ENCODE results near the gene SGCE.

SGCE gene

DNA sequence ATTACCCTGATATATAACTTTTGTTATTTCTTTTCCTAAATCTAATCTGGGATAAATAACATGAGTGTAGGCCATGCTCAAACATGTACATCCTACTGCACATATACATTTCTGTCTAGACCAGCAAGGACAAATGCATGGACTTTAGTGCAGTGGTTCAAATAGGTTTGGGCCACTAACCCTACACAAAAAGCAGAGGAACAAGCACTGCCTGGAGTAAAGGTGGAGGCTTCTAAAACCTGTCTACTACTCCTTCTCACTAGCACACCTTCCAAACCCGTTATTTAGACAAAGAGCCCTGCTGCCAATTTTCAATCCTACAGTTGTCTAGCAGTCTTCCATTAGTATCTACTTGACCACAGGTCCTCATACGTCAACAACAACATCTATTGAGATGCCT lies 34.8 kb downstream of the SGCE start:
- DNase-seq (ENCODE audit: low spot score): no peak

DNA sequence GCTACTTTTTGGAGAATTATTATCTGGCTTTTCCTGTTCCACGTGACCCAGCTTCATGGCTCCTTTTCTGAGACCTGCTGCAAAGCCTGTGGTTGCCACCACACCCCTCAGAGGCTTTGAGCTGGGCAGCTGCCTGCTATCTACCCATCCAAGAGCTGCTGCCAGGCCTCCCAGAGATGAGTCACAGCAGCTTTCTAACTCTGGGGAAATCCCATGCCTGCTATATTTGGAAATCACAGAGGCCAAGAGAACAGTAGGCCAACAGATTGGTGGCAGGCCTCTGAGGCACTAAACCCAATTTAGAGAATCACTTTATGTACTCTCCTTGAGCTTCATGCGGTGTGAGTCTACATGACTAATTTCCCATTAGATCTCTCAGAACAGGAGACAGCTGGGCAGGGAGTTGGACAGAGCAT lies 35.2 kb downstream of the SGCE start:
- DNase-seq (ENCODE audit: low spot score): peak; percentile 3

DNA sequence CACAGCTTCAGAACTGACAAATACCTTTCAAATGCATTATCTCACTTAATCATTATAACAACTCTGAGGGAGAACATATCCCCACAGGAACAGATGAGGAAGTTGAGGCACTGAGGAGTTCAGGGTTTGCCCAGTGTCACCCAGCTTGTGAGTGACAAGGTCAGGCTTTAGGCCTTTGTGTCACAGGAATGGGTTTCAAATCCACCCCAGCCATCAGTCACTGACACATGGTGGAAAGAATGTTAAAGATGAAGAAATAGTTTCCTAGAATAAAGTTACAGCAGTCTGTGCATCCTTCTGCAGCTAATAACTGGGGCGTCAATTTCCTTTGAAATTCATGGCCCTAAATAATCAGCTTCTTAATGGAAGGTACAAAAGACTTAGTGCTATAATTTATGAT lies 37.8 kb downstream of the SGCE start:
- no peak for DNase-seq (ENCODE audit: low spot score)

DNA sequence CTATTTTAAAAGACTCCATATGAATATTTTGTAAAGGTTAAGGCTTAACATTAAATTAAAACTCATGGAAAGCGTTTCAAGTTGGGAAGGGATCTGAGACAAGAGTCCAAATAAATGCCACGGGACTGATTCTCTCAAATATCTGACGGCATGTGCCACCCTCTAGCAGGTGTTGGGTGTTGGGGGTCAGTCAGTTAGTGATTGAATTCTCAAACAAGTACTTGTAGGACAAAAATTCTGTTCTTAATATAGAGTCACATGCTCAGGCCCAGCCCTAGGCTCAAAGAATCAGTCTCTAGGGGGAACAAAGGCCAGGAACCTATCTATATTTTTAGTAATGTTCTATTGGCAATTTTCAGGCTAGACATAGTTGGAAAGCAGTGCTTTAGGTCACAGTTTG lies 39.1 kb downstream of the SGCE start:
- no peak for DNase-seq (ENCODE audit: low spot score)

DNA sequence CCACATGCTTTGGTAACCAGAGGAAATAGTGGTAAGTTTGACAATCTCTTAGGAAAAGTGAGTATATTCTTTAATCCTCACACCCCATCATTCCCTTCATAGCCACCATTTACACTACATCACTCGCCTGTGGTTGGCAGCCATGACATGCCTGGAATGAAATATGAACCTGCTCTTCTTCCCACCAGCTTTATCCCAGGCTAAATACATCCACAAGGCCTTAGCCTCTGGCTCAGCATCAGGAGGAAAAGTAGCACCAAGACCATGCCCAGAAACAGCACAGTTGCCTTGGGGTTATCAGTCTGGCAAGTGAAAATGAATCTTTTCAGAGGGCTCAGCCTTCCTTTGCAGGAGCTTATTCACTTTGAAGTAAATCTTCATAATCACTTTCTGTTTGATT lies 40.3 kb downstream of the SGCE start:
- no peak for DNase-seq (ENCODE audit: low spot score)

DNA sequence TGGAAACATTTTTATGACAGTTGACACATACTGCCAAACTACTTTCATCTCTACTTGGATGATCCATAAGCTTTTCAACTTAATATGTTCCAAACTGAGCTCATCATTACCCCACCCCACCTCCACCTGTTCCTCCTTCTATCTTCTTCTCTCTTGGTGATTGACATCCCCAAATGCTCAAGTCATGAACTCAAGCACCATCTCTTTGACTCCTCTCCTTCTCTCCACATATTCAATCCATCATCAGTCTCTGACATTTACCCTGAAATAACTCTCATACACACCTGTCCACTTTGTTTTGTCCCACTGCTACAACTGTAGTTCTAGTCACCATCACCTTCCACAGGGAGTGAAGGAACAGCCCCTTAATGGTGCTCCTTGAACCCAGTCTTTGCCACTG lies 43.3 kb downstream of the SGCE start:
- no peak for DNase-seq (ENCODE audit: low spot score)

DNA sequence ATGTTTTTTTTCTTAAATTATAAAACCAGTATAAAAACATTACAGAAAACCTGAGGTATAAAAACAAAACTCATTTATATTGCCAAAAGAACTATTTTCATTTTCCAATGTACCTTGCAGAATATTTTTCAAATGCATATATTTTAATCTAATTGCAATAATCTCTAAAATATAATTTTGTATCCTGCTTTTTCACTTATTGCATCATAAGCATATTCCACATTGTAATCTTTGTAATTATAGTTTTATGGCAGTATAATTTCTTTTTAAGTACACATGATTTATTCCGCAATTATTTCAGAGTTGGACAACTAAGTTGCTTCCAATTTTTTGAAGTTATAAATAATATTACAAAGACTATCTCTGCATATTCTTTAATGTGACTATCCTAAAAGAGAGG lies 43.7 kb downstream of the SGCE start:
- DNase-seq (ENCODE audit: low spot score): no peak

DNA sequence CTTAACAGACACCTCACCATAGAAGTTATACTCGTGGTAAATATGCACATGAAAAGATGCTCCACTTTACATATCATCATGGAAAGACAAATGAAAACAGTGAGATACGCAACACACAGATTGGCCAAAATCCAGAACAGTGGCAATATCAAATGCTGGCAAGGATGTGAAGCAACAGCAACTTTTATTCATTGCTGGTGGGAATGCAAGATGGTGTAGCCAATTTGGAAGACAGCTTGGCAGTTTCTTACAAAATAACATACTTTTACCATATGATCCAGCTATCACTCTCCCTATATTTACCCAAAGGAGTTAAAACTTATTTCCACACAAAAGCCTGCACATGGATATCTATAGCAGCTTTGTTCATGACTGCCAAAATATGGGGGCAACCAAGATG lies 46.4 kb downstream of the SGCE start:
- DNase-seq (ENCODE audit: low spot score): no peak

DNA sequence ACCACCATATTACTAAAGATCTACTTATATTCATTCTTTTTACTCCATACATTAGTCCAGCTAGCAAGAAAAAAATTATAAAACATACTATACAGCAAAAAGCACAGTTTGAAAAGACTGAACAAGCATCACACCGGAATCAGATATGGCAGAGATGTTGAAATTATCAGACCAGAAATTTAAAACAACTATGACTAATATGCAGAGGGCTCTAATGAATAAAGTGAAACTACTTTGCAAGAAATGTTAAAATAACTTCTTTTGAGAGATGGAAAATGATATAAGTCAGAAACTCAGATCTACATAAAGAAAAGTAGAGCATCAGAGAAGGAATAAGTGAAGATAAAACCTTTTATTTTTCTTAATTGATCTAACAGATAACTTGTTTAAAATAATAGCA lies 50.9 kb downstream of the SGCE start:
- DNase-seq (ENCODE audit: low spot score): no peak

DNA sequence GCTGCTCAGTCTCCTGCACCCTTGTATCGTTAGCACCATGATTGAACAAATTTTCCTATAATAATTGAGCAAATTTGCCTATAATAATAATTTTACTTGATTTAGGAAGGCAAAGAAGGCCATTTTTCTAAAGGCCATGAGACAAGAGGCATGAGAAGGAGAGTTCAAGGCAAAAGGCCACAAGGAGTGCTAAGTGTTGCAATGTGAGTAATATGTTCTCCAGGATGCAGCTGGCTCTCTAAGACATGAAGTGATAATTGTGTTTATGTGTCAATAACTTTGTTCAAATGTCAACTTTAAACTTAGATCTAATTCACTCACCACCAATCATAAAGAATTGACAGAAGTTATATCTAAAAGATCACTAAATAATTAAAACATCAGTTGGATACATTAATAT lies 53.8 kb downstream of the SGCE start:
- no peak for DNase-seq (ENCODE audit: low spot score)

DNA sequence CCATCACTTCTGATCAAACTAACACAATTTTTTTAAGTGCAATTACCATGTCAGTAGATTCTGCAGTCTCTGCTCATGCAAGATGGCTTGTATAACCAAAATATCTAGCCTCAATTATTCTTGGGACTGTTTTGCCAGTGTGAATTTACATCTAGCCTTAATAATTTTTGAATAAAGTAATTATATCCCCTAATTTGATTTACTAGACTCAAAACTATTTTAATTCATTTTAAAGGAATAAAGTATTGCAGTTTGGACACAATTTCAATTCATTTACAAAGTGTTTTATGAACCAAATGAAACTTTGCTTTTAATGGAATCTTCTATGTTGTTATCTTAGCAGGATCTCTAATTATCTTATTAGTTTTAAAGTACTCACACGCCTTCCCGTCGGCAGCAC lies 55.7 kb downstream of the SGCE start:
- no peak for DNase-seq (ENCODE audit: low spot score)

DNA sequence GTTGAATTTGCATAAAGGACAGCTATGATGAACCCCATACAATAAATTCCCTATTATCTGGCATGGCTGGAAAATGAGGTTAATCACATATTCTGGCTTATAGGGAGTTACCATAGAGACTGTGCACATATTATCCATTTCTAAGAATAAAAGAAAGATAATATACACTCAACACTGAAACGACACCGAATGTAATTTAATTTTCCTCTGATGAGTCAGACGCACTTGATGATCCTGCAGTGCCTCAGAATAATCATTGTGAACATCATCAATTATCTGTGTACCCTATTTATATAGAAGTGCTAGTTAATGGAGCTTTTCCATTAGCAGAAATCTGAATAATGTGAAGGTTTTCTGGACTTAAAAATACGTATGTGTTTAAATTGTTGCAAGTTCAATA lies 60.2 kb downstream of the SGCE start:
- no peak for DNase-seq (ENCODE audit: low spot score)

DNA sequence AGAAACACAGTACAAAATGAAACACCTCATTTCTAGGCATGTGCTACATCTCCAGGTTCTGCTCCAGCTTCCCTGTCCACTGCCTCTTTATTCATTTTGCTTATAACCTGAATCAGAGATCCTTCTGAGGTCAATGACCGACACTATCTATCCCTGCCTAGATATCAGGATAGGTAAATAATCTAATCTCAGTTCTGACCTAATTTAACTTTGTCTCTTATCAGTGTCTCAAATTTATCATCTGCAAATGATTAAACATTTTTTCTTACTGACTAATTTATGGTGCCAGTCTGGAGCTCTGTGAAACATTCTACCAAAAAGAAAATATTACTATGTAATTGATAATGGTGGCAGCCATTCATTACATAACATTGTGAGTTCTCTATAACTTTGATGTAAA lies 61.1 kb downstream of the SGCE start:
- DNase-seq (ENCODE audit: low spot score): no peak

DNA sequence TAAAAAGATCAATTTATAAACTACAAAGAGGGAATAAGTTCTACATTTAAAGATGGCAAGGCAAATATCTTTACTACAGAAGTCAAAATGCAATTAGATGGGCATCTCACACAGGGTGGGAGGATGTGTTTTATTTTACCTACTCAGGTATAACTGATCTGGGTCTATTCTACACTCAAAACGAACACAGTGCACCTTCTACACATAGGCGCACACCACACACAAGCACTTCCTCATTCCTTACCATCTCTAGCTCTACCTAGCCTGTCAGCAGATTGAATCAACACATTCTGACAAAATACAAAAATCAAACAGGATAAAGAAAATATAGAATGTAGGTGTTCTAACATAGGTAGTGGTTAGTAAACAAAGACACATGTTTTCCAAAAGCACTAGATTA lies 64.8 kb downstream of the SGCE start:
- peak; percentile 30 for DNase-seq (ENCODE audit: low spot score)

DNA sequence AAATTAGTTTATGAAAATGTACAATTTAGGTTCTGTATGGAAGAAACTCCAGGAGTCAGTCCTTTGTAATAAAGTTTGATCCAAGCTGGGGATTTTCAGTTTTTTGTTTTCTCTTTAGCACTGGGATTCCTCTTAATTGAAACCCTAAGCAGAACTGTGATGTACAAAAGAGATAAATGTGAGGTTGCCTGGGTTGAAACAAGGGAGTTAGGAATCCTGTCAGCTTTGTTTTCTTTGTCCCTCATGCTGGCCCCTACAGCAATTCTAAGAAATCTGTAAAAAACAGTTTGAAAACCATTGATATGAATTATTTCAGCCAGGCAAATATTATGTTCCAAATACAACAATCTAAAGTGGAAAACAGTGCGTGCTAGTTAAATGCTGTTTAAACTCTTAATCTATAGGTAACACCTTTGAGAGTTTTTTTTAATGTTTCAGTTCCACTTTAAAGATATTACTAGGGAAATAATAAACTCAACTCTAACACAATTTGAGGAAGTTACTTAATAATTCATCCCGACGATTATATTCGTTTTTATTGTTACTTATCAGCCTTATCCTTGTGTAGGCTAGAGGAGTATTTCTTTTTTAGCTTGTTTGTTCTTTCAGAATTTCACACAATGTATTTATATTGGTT lies 65.3 kb downstream of the SGCE start:
- DNase-seq (ENCODE audit: low spot score): peak; percentile 11

DNA sequence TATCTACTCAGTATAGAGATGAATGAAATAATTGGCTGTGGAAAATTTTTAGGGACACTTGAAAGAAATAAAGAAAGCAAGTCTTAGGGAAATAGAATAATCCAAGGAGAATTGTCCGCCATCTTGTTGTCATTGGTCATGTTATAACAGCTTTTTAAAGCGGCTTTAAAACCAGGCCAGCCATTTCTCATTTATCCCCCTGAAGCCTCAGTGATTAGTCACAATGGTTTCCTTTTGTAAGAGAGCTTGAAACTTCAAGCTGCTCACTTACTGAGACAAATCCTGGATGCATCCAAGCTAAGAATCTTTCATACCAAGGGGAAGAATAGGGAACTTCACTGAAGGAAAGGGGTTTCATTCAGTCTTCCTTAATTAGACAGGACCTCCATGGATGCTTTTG lies 67.9 kb downstream of the SGCE start:
- DNase-seq (ENCODE audit: low spot score): no peak

DNA sequence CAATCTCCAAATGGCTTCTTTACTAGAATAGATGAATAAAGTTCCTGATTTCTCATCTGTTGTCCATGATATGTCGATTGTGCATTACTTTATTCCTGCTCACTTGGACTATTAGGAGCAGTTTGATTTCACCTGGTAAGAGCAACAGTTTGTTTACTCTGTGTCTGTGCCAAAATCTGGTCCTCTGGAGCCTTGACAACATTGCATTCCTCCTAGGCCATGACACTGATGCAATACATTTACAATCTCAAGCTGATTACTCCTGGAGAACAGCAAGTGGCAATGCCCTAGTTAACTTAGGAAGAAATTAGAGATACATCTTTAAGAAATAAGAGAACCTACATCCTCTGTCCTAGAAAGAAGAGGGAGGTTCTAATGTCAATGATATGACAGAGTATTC lies 71.8 kb downstream of the SGCE start:
- no peak for DNase-seq (ENCODE audit: low spot score)

DNA sequence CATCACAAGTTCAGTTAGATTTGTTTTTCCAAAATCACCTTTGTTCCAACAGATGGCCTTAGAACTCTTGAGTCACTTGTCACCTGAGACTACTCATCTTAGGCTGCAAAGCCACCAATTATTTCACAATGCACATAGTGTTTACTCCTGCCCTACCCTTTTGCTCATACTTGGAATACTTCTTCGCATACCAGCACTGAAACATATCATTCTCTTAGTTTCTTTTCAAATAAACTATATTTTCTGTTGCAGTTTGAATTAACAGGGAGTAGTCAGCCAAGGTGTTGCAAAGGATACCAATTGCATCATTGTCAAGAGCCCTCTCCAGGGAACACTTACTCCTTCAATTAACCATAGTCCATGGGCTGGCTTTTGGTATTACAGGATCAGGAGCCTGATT lies 75.3 kb downstream of the SGCE start:
- DNase-seq (ENCODE audit: low spot score): no peak

DNA sequence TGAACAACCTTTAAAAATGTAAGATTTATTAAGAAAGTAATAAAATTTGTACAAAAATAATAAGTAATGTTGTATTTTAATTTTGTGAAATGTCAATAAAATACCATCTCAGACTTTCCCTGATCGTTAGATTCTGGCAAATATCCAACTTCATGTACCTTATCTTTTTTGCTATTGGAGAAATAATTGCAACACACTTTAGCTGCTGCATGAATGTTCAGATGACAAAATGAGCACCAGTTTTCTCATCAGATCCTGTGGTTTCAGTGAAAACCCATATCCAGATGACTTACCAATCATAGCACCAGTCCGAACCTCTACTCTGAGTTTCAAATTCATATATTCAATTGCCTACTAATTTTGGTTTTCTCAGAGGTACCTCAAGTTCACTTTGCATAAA lies 76.5 kb downstream of the SGCE start:
- no peak for DNase-seq (ENCODE audit: low spot score)

DNA sequence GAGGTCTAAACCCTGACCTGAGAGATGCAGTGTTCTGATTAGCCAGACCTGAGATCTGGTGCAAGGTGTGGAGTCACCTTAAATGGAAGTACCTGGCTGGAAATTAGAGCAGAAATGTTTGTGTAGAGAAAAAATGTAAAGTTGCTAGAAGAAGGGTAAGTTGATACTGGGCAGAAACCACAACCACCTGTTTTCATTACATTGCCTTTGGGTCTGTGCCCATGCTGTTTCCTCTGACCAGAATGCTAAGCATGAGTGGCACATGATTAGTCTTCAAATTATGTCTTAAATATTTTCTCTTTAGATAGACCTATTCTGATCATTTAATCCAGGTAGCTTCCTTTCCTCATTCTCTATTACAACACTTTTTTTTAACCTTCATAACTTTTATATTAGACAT lies 77.3 kb downstream of the SGCE start:
- DNase-seq (ENCODE audit: low spot score): no peak

DNA sequence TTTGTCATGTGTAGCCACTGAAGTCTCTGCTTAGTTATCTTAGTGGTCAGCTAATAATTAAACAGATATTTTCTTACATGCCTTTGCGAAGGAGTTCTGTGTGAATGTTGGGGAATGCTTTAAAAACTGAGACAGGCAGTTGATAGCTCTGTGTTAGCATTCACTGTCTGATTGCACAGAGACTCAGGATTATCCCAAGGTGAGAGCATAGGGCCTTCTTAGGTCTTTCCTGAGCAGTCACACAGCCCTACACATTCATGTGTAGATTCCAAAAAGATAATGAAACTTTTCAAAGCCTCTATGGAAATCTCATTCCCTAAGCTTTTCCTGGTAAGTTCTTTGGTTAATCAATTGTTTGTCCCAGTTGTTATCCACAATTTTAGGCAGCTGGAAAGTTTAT lies 78.6 kb downstream of the SGCE start:
- DNase-seq (ENCODE audit: low spot score): no peak

DNA sequence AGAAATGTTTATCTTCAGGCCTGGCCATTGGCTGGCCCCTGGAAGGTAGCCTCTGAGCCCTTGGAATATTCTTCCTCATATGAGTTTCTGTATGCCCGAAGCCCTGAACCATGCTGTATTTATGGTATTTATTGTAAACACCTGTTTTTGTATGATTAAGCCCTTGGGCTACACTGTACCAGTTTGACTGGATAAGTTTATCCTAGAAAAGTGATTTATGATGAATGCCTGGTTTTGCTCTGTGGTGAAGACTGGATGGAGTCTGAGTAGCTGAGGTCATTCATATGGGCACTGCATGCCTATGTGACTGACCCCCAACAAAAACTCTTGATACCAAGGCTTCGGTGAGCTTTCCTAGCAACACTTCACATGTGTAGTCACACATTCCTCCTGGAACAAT lies 79.6 kb downstream of the SGCE start:
- no peak for DNase-seq (ENCODE audit: low spot score)

DNA sequence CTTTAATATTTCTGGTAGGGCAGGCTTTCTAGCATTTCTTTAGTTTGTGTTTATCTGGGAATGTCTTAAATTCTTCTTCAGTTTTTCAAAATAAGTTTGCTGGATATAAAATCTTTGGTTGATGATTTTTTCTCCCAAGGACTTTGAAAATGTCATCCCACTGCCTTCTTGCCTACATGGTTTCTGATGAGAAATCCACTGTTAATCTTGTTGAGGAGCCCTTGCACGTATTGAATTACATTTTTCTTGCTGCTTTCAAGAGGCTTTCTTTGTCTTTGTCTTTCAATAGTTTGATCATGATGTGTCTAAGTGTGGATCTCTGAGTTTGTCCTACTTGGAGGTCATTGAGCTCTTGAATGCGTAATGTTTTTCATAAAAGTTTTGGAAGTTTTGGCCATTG lies 80.3 kb downstream of the SGCE start:
- DNase-seq (ENCODE audit: low spot score): no peak

DNA sequence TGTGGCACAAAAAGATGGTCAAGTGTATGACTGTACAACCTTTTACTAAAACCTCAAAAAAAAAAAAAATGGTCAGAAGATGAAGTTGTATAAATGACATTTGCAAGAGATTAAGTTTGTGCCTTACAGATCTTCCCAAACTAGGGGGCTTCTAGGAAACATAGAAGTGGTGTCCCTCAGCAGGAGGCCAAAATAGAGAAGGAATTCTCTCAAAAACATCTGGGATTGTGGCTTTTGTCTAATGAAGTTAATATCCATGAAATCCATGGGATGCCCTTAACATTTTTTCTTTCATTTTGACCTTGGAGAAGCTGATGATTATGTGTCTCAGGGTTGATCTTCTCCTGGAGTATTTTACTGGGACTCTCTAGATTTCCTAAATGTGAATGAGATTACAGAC lies 84.1 kb downstream of the SGCE start:
- DNase-seq (ENCODE audit: low spot score): no peak

DNA sequence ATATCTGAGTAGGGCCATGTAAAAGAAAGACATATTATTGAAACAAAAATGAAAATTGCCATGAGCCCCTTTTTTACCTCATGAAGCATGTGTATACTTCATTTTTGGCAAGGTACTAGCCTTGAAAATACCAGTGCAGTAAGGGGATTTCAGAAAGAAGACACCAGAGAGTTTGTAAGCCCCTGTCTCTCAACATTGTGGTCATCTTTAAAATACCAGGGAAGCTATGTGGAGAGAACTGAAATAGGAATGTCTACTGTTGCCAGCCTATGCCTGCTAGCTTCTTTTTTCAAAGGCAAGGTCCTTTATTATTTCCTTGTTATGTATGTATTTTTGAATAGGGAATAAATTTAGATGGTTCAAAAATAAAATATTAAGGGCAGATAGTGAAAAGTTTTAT lies 88.5 kb downstream of the SGCE start:
- DNase-seq (ENCODE audit: low spot score): no peak
